Tibial artery (tissue), 4 donors: ENCODE data around the gene KRTAP4-12.
"Not testable (repeated sequence)": the region's sequence is repeated elsewhere in the genome, so short reads cannot be mapped to it uniquely, and the experiment has no call there.

Experiments used
- DNase-seq, 2 donors: peaks; one replicate each; pipeline ENCODE4 v3.0.0-alpha.2; 2019
- H3K27ac ChIP-seq, 2 donors: fragments of 200-600 bp; sonication (generic) in 1 of 2; 1 replicate in 1 of 2; 2 replicates in 1 of 2; pipeline ENCODE4 v1.5.1; 2018 to 2019; ENCODE audit warnings: mild to moderate bottlenecking in 1 of 2
- H3K27me3 ChIP-seq, 2 donors: fragments of 200-600 bp; sonication (generic) in 1 of 2; one replicate each; pipeline versions ENCODE4 v1.5.1 to v1.6.0; 2016 to 2019
- H3K36me3 ChIP-seq, 3 donors: fragments of 200-600 bp; sonication (generic) in 2 of 3; one replicate each; pipeline ENCODE4 v1.5.1; 2016 to 2019; ENCODE audit warnings: mild to moderate bottlenecking in 2 of 3
- H3K4me1 ChIP-seq, 4 donors: fragments of 200-600 bp; sonication (generic) in 2 of 4; 1 replicate in 3 of 4; 2 replicates in 1 of 4; pipeline ENCODE4 v1.5.1; 2016 to 2019
- H3K4me3 ChIP-seq, 2 donors: fragments of 200-600 bp; sonication (generic) in 1 of 2; 1 replicate in 1 of 2; 2 replicates in 1 of 2; pipeline ENCODE4 v1.5.1; 2018 to 2019; ENCODE audit warnings: mild to moderate bottlenecking in 2 of 2
- H3K9me3 ChIP-seq, 3 donors: fragments of 200-600 bp; sonication (generic) in 1 of 3; one replicate each; pipeline ENCODE4 v1.5.1; 2016 to 2019
- CTCF ChIP-seq, 2 experiments: fragments of 200-600 bp in 1 of 2; fragments of 450-650 bp in 1 of 2; IDR thresholded peaks; one replicate each; pipeline ENCODE4 v1.5.1; 2017 to 2019; ENCODE audit warnings: antibody characterized with exemption in 2 of 2, mild to moderate bottlenecking in 1 of 2, moderate library complexity in 1 of 2
- intact Hi-C: fragments of 100-400 bp; cut with DNase I; formaldehyde crosslinking; loops from one replicate; pipeline ENCODE4 v1.15.0; 2023; ENCODE audit warnings: low total_unique reads

The KRTAP4-12 gene

GRCh38 chr17:41145261-41145660 lies 21.3 kb upstream of the KRTAP4-12 start:
- H3K4me3 ChIP-seq = no peak overlapping the region
- no peak overlapping the region for H3K27ac ChIP-seq
- intact Hi-C loops = no loop called here
- no peaks in the 10 kb centered on the region for H3K36me3 ChIP-seq
- no peaks in the 10 kb centered on the region for H3K4me1 ChIP-seq
- H3K9me3 ChIP-seq = peaks cover 0 to 19% (median 5%) of the 10 kb centered on the region in 3 donors
- no peak for DNase-seq
- H3K27me3 ChIP-seq = no peaks in the 10 kb centered on the region
- no peak for TF ChIP-seq CTCF (IDR thresholded peaks at IDR 0.05)

- Histone ChIP-seq H3K36me3 (no peaks in the 10 kb centered on the region), H3K9me3 (peaks cover 0 to 23% (median 9%) of the 10 kb centered on the region in 3 donors), H3K27ac (no peak overlapping the region), H3K4me1 (no peaks in the 10 kb centered on the region), H3K27me3 (no peaks in the 10 kb centered on the region), H3K4me3 (no peak overlapping the region)
- intact Hi-C loops = no loop called here
- no peak for TF ChIP-seq CTCF (IDR thresholded peaks at IDR 0.05)
- no peak for DNase-seq
Measured at GRCh38 chr17:41144846-41145245, 20.9 kb upstream of the KRTAP4-12 start.

GRCh38 chr17:41141361-41141760 lies 17.4 kb upstream of the KRTAP4-12 start:
- Histone ChIP-seq H3K9me3 (peaks cover 0 to 24% (median 10%) of the 10 kb centered on the region in 3 donors), H3K27me3 (no peaks in the 10 kb centered on the region), H3K36me3 (no peaks in the 10 kb centered on the region), H3K4me3 (no peak overlapping the region), H3K4me1 (no peaks in the 10 kb centered on the region), H3K27ac (no peak overlapping the region)
- DNase-seq = no peak
- intact Hi-C loops = no loop called here
- TF ChIP-seq CTCF (IDR thresholded peaks at IDR 0.05) = no peak

GRCh38 chr17:41140360-41141131 lies 16.6 kb upstream of the KRTAP4-12 start, which contains the start of gene KRTAP4-6:
Gene KRTAP4-6, minus strand, starts transcription at chr17:41140544. Its CDS starts 57 bp downstream, at chr17:41140487.
- intact Hi-C loops = no loop called here

GRCh38 chr17:41139865-41140264 lies 15.9 kb upstream of the KRTAP4-12 start:
- intact Hi-C loops, H3K4me1 ChIP-seq, H3K27me3 ChIP-seq, H3K4me3 ChIP-seq, H3K27ac ChIP-seq, DNase-seq, H3K36me3 ChIP-seq: not testable (repeated sequence)
- H3K9me3 ChIP-seq = peaks cover 0 to 24% (median 10%) of the 10 kb centered on the region in 3 donors

More at GRCh38 chr17:41140360-41141131, 16.6 kb upstream of the KRTAP4-12 start, which contains the start of gene KRTAP4-6:
- H3K4me1 ChIP-seq = no peaks in the 10 kb centered on the region
- no peak within 1 kb of the TSS for H3K4me3 ChIP-seq
- no peaks in the 10 kb centered on the region for H3K36me3 ChIP-seq
- DNase-seq = no peak
- H3K9me3 ChIP-seq = peaks cover 0 to 24% (median 10%) of the 10 kb centered on the region in 3 donors
- H3K27ac ChIP-seq = no peak within 1 kb of the TSS
- no peaks in the 10 kb centered on the region for H3K27me3 ChIP-seq
- TF ChIP-seq CTCF (IDR thresholded peaks at IDR 0.05) = no peak

- intact Hi-C loops = no loop called here
- no peak for TF ChIP-seq CTCF (IDR thresholded peaks at IDR 0.05)
Measured at GRCh38 chr17:41133880-41134735, 10.1 kb upstream of the KRTAP4-12 start.

More at GRCh38 chr17:41133880-41134735, 10.1 kb upstream of the KRTAP4-12 start:
- H3K4me1 ChIP-seq = no peaks in the 10 kb centered on the region
- no peak overlapping the region for H3K4me3 ChIP-seq
- H3K36me3 ChIP-seq = no peaks in the 10 kb centered on the region
- DNase-seq = no peak
- no peaks in the 10 kb centered on the region for H3K27me3 ChIP-seq
- no peak overlapping the region for H3K27ac ChIP-seq
- no peaks in the 10 kb centered on the region for H3K9me3 ChIP-seq
